Measurements from ENCODE around the gene SRBD1.

GRCh38 chr2:45650851-45651414, 39.9 kb upstream of the SRBD1 start:
- TF ChIP-seq, protein P1, sequence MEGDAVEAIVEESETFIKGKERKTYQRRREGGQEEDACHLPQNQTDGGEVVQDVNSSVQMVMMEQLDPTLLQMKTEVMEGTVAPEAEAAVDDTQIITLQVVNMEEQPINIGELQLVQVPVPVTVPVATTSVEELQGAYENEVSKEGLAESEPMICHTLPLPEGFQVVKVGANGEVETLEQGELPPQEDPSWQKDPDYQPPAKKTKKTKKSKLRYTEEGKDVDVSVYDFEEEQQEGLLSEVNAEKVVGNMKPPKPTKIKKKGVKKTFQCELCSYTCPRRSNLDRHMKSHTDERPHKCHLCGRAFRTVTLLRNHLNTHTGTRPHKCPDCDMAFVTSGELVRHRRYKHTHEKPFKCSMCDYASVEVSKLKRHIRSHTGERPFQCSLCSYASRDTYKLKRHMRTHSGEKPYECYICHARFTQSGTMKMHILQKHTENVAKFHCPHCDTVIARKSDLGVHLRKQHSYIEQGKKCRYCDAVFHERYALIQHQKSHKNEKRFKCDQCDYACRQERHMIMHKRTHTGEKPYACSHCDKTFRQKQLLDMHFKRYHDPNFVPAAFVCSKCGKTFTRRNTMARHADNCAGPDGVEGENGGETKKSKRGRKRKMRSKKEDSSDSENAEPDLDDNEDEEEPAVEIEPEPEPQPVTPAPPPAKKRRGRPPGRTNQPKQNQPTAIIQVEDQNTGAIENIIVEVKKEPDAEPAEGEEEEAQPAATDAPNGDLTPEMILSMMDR (IDR thresholded peaks at IDR 0.05) = peak; percentile 16 to 76 (median 39)
- TF ChIP-seq POLR2A (IDR thresholded peaks at IDR 0.05) = peak; percentile 93

Measured in transverse colon (tissue), 3 donors.